Uterus (tissue), 4 donors: ENCODE results near the gene PLCXD3. TPM values are rescaled to one million over a fixed set of nuclear protein-coding genes. Genes with fewer than 3 reads are reported as not detected.

Source experiments
- DNase-seq, 2 donors: peaks; one replicate each; pipeline ENCODE4 v3.0.0-alpha.2; 2019 to 2020
- H3K27ac ChIP-seq, 2 donors: fragments of 200-600 bp; sonication (generic); 1 replicate in 1 of 2; 2 replicates in 1 of 2; pipeline ENCODE4 v1.5.1; 2016 to 2018
- H3K27me3 ChIP-seq, 2 donors: fragments of 200-600 bp; sonication (generic); one replicate each; pipeline ENCODE4 v1.5.1; 2018 to 2019; ENCODE audit warnings: control low read depth in 1 of 2
- H3K36me3 ChIP-seq, 2 donors: fragments of 200-600 bp; sonication (generic); one replicate each; pipeline ENCODE4 v1.5.1; 2019; ENCODE audit warnings: control low read depth in 1 of 2
- H3K4me1 ChIP-seq, 2 donors: fragments of 200-600 bp; sonication (generic); one replicate each; pipeline ENCODE4 v1.5.1; 2018 to 2019; ENCODE audit warnings: control low read depth in 1 of 2
- H3K4me3 ChIP-seq, 2 donors: fragments of 200-600 bp; sonication (generic); 1 replicate in 1 of 2; 2 replicates in 1 of 2; pipeline ENCODE4 v1.5.1; 2018 to 2019; ENCODE audit warnings: mild to moderate bottlenecking in 1 of 2
- H3K9me3 ChIP-seq, 2 donors: fragments of 200-600 bp; sonication (generic); one replicate each; pipeline ENCODE4 v1.5.1; 2019; ENCODE audit warnings: control low read depth in 1 of 2
- CTCF ChIP-seq, 4 experiments: fragments of 200-600 bp in 2 of 4; fragments of 450-650 bp in 2 of 4; sonication (generic) in 2 of 4; IDR thresholded peaks; one replicate each; pipeline ENCODE4 v1.5.1; 2016 to 2019; ENCODE audit warnings: antibody characterized with exemption in 4 of 4, mild to moderate bottlenecking in 2 of 4, moderate library complexity in 1 of 4
- POLR2A ChIP-seq, 2 donors: fragments of 450-650 bp; IDR thresholded peaks; one replicate each; pipeline ENCODE4 v1.6.1; 2016; ENCODE audit warnings: antibody characterized with exemption in 2 of 2, mild to moderate bottlenecking in 1 of 2, moderate library complexity in 1 of 2
- intact Hi-C: fragments of 100-400 bp; cut with DNase I; formaldehyde crosslinking; loops from one replicate; pipeline ENCODE4 v1.15.1; 2023; ENCODE audit warnings: low total_unique reads
- total RNA-seq, 4 donors: library from RNA; depleted of rRNA in 3 of 4; stranded (reverse); fragments of >200 nt in 3 of 4; gene quantifications; one replicate each; pipeline versions ENCODE4 v1.1.0 to v1.2.4, GENCODE V29; 2014 to 2023
- donor health status: DM: yes; HTN: yes; CAD: no.

Gene PLCXD3
- total RNA-seq, 4 donors from 2014 or later = 0.55 to 13.2 (median 7.5) TPM

- no peaks in the 10 kb centered on the region for H3K27me3 ChIP-seq
- TF ChIP-seq POLR2A (IDR thresholded peaks at IDR 0.05) (no peak), CTCF (IDR thresholded peaks at IDR 0.05) (no peak)
- H3K9me3 ChIP-seq = no peaks in the 10 kb centered on the region
- intact Hi-C loops = no loop called here
- H3K4me1 ChIP-seq = no peaks in the 10 kb centered on the region
- H3K27ac ChIP-seq = no peak overlapping the region
- DNase-seq = no peak
- H3K4me3 ChIP-seq = no peak overlapping the region
- no peaks in the 10 kb centered on the region for H3K36me3 ChIP-seq
Observed at GRCh38 chr5:41539454-41539853, 29.1 kb upstream of the PLCXD3 start.

GRCh38 chr5:41537581-41537980 is 27.2 kb upstream of the PLCXD3 start:
- TF ChIP-seq CTCF (IDR thresholded peaks at IDR 0.05) = no peak
- no peak for TF ChIP-seq POLR2A (IDR thresholded peaks at IDR 0.05)
- Histone ChIP-seq H3K27me3 (no peaks in the 10 kb centered on the region), H3K4me1 (no peaks in the 10 kb centered on the region), H3K36me3 (no peaks in the 10 kb centered on the region), H3K9me3 (no peaks in the 10 kb centered on the region), H3K27ac (no peak overlapping the region), H3K4me3 (no peak overlapping the region)
- intact Hi-C loops = no loop called here
- no peak for DNase-seq

- H3K27me3 ChIP-seq = no peaks in the 10 kb centered on the region
- no peaks in the 10 kb centered on the region for H3K36me3 ChIP-seq
- no peaks in the 10 kb centered on the region for H3K4me1 ChIP-seq
- no peak for DNase-seq
- TF ChIP-seq CTCF (IDR thresholded peaks at IDR 0.05) (no peak), POLR2A (IDR thresholded peaks at IDR 0.05) (no peak)
- no peak overlapping the region for H3K4me3 ChIP-seq
- intact Hi-C loops = no loop called here
- no peaks in the 10 kb centered on the region for H3K9me3 ChIP-seq
- no peak overlapping the region for H3K27ac ChIP-seq
Observed at GRCh38 chr5:41532485-41532884, 22.1 kb upstream of the PLCXD3 start.

DNA sequence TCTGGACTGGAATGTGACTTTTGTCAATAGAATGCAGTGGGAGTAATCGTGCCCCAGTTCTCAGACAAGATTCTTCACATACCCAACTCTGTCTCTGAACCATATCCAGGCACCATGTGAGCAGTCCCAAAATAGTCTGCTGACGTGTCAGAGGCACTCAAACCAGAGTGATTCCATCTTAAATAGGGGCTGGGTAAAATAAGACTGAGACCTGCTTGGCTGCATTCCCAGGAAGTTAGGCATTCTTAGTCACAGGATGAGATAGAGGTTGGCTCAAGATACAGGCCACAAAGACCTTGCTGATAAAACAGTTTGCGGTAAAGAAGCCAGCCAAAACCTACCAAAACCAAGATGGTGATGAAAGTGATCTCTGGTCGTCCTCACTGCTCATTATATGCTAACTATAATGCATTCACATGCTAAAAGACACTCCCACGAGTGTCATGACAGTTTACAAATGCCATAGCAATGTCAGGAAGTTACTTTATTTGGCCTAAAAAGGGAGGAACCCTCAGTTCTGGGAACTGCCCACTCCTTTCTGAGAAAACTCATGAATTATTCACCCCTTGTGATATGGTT is 16.9 kb upstream of the PLCXD3 start:
- no peaks in the 10 kb centered on the region for H3K4me1 ChIP-seq
- intact Hi-C loops = no loop called here
- H3K27me3 ChIP-seq = no peaks in the 10 kb centered on the region
- no peak for TF ChIP-seq CTCF (IDR thresholded peaks at IDR 0.05)
- TF ChIP-seq POLR2A (IDR thresholded peaks at IDR 0.05) = no peak
- no peaks in the 10 kb centered on the region for H3K9me3 ChIP-seq
- H3K4me3 ChIP-seq = no peak overlapping the region
- no peak for DNase-seq
- no peaks in the 10 kb centered on the region for H3K36me3 ChIP-seq
- H3K27ac ChIP-seq = no peak overlapping the region

GRCh38 chr5:41526699-41527098 is 16.3 kb upstream of the PLCXD3 start:
- Histone ChIP-seq H3K9me3 (no peaks in the 10 kb centered on the region), H3K4me1 (no peaks in the 10 kb centered on the region), H3K36me3 (no peaks in the 10 kb centered on the region), H3K27ac (no peak overlapping the region), H3K4me3 (no peak overlapping the region), H3K27me3 (no peaks in the 10 kb centered on the region)
- intact Hi-C loops = no loop called here
- TF ChIP-seq CTCF (IDR thresholded peaks at IDR 0.05) (no peak), POLR2A (IDR thresholded peaks at IDR 0.05) (no peak)
- no peak for DNase-seq
